ENCODE data around the gene IFT80. TPM values are rescaled to one million over a fixed set of nuclear protein-coding genes. Genes with fewer than 3 reads are reported as not detected.

Gene IFT80
- total and polyA plus RNA-seq, 2 donors from 2014 or later, result 17.5 to 36.6 TPM

- no peak overlapping the region for H3K27ac ChIP-seq (ENCODE audit: low read depth in 2 of 2, low read length in 2 of 2)
- H3K36me3 ChIP-seq (ENCODE audit: control insufficient read depth in 2 of 3, insufficient read depth in 3 of 3, low read length in 3 of 3), result no peaks in the 10 kb centered on the region
- H3K27me3 ChIP-seq (ENCODE audit: control insufficient read depth, insufficient read depth, low read length), result no peaks in the 10 kb centered on the region
- no peak for FAIRE-seq
- no peak for TF ChIP-seq CTCF (IDR thresholded peaks at IDR 0.05; ENCODE audit: borderline replicate concordance, extremely low read depth, insufficient read depth)
- no peak for DNase-seq
- H3K4me3 ChIP-seq (ENCODE audit: low read length in 3 of 3), result no peak overlapping the region
- intact Hi-C loops (cut with DNase I), result no loop called here
- no peaks in the 10 kb centered on the region for H3K9me3 ChIP-seq (ENCODE audit: control insufficient read depth in 2 of 3, insufficient read depth in 1 of 3, low read length in 3 of 3)
- H3K9ac ChIP-seq (ENCODE audit: low read length in 3 of 3), result no peak overlapping the region
- no peaks in the 10 kb centered on the region for H3K4me1 ChIP-seq (ENCODE audit: control insufficient read depth in 2 of 3, insufficient read depth in 2 of 3, low read depth in 1 of 3, low read length in 3 of 3)
These were observed 188.7 kb downstream of the IFT80 start for GRCh38 chr3:160210341-160210740.

Small RNAs within 50 kb of the gene (microRNA-seq; reads per million reads assigned to microRNA genes)
- gene MIR15B, result 1,105 reads per million, percentile 79 among the genes with 10 or more reads in this experiment
- 421 reads per million, percentile 71 among the genes with 10 or more reads in this experiment for gene MIR16-2

Other genes starting within 250 kb of the IFT80 start
- gene C3orf80, start 173.8 kb downstream of the IFT80 start, total RNA-seq, result 0.63 TPM
- gene C3orf80, start 173.8 kb downstream of the IFT80 start, polyA plus RNA-seq (ENCODE audit: insufficient read depth, low read depth, low replicate concordance), result 0.13 TPM
- gene SMC4, start 425 bp upstream of the IFT80 start, total RNA-seq, result 24.5 TPM
- gene SMC4, start 425 bp upstream of the IFT80 start, polyA plus RNA-seq (ENCODE audit: insufficient read depth, low read depth, low replicate concordance), result 7.4 TPM
- gene TRIM59, start 50.6 kb upstream of the IFT80 start, total RNA-seq, result 4.8 TPM
- gene TRIM59, start 50.6 kb upstream of the IFT80 start, polyA plus RNA-seq (ENCODE audit: insufficient read depth, low read depth, low replicate concordance), result 0.84 TPM
- gene KPNA4, start 166.3 kb upstream of the IFT80 start, total RNA-seq, result 37.9 TPM
- 11.7 TPM for gene KPNA4, start 166.3 kb upstream of the IFT80 start, polyA plus RNA-seq (ENCODE audit: insufficient read depth, low read depth, low replicate concordance)

Data from kidney (tissue), 14 donors.